Chondrocyte (in vitro differentiated cells): ENCODE measurements around the gene RGS3. TPM values are rescaled to one million over a fixed set of nuclear protein-coding genes. Genes with fewer than 3 reads are reported as not detected.

ENCODE experiments used
- DNase-seq: peaks from one replicate; pipeline ENCODE4 v3.0.0; 2021; ENCODE audit warnings: mixed read lengths, low spot score
- H3K27ac Mint-ChIP-seq: one replicate; pipeline ENCODE4 v1.8.0; 2021; ENCODE audit warnings: mild to moderate bottlenecking, moderate library complexity, mixed read lengths; ENCODE audit not compliant: unreplicated experiment
- H3K27me3 Mint-ChIP-seq: 2 replicates; pipeline ENCODE4 v1.8.0; 2021; ENCODE audit warnings: low read depth, mixed read lengths
- H3K36me3 Mint-ChIP-seq: 2 replicates; pipeline ENCODE4 v1.8.0; 2021; ENCODE audit warnings: low read depth, mixed read lengths
- H3K4me1 Mint-ChIP-seq: 2 replicates; pipeline ENCODE4 v1.8.0; 2021; ENCODE audit warnings: low read depth, mild to moderate bottlenecking, mixed read lengths
- H3K4me3 Mint-ChIP-seq: one replicate; pipeline ENCODE4 v1.8.0; 2021; ENCODE audit warnings: mild to moderate bottlenecking, moderate library complexity, mixed read lengths; ENCODE audit not compliant: unreplicated experiment
- H3K9me3 Mint-ChIP-seq: 2 replicates; pipeline ENCODE4 v1.8.0; 2021; ENCODE audit warnings: low read depth, mixed read lengths
- CTCF ChIP-seq: fragments of 200-600 bp; sonication (generic); IDR thresholded peaks from 2 replicates; pipeline ENCODE4 v1.5.0; 2021; ENCODE audit warnings: antibody characterized with exemption, mild to moderate bottlenecking, moderate library complexity
- total RNA-seq: library from RNA; stranded (reverse); gene quantifications from 3 replicates; pipeline ENCODE4 v1.2.1, GENCODE V29; 2021

The RGS3 gene
- total RNA-seq, 1 donor from 2014 or later: 55.2 TPM

- peaks cover 29% of the 10 kb centered on the region for H3K36me3 Mint-ChIP-seq
- no peak overlapping the region for H3K4me3 Mint-ChIP-seq
- no peak for TF ChIP-seq CTCF
- H3K4me1 Mint-ChIP-seq: peaks cover 24% of the 10 kb centered on the region
- no peak overlapping the region for H3K27ac Mint-ChIP-seq
- no peaks in the 10 kb centered on the region for H3K9me3 Mint-ChIP-seq
- H3K27me3 Mint-ChIP-seq: no peaks in the 10 kb centered on the region
- peak; percentile 22 for DNase-seq
Measured at GRCh38 chr9:113585555-113585954, 122.0 kb downstream of the RGS3 start.

GRCh38 chr9:113587471-113588031 is 124.0 kb downstream of the RGS3 start:
- Mint-ChIP-seq H3K9me3 (no peaks in the 10 kb centered on the region), H3K27me3 (no peaks in the 10 kb centered on the region), H3K27ac (no peak overlapping the region), H3K4me3 (no peak overlapping the region), H3K4me1 (peaks cover 8% of the 10 kb centered on the region), H3K36me3 (peaks cover 29% of the 10 kb centered on the region)
- TF ChIP-seq CTCF: peak; percentile 71
- peak; percentile 92 for DNase-seq

- DNase-seq: peak; percentile 47
- peaks cover 7% of the 10 kb centered on the region for H3K4me1 Mint-ChIP-seq
Measured at GRCh38 chr9:113588242-113588810, 124.8 kb downstream of the RGS3 start.

GRCh38 chr9:113588936-113589335 is 125.4 kb downstream of the RGS3 start:
- Mint-ChIP-seq H3K27ac (no peak overlapping the region), H3K27me3 (no peaks in the 10 kb centered on the region), H3K4me3 (no peak overlapping the region), H3K9me3 (no peaks in the 10 kb centered on the region), H3K4me1 (peaks cover 13% of the 10 kb centered on the region), H3K36me3 (peaks cover 22% of the 10 kb centered on the region)
- TF ChIP-seq CTCF: no peak
- peak; percentile 13 for DNase-seq

More at GRCh38 chr9:113588242-113588810, 124.8 kb downstream of the RGS3 start:
- no peak overlapping the region for H3K27ac Mint-ChIP-seq
- no peak for TF ChIP-seq CTCF
- no peaks in the 10 kb centered on the region for H3K27me3 Mint-ChIP-seq
- no peaks in the 10 kb centered on the region for H3K9me3 Mint-ChIP-seq
- H3K4me3 Mint-ChIP-seq: no peak overlapping the region
- peaks cover 27% of the 10 kb centered on the region for H3K36me3 Mint-ChIP-seq

- DNase-seq: peak; percentile 46
- no peaks in the 10 kb centered on the region for H3K9me3 Mint-ChIP-seq
Measured at GRCh38 chr9:113589407-113589806, 125.9 kb downstream of the RGS3 start.

More at GRCh38 chr9:113589407-113589806, 125.9 kb downstream of the RGS3 start:
- Mint-ChIP-seq H3K27ac (no peak overlapping the region), H3K4me1 (peaks cover 17% of the 10 kb centered on the region), H3K27me3 (no peaks in the 10 kb centered on the region), H3K4me3 (no peak overlapping the region), H3K36me3 (peaks cover 19% of the 10 kb centered on the region)
- no peak for TF ChIP-seq CTCF
